ENCODE measurements around the gene SPEF1.

The SPEF1 gene

DNA sequence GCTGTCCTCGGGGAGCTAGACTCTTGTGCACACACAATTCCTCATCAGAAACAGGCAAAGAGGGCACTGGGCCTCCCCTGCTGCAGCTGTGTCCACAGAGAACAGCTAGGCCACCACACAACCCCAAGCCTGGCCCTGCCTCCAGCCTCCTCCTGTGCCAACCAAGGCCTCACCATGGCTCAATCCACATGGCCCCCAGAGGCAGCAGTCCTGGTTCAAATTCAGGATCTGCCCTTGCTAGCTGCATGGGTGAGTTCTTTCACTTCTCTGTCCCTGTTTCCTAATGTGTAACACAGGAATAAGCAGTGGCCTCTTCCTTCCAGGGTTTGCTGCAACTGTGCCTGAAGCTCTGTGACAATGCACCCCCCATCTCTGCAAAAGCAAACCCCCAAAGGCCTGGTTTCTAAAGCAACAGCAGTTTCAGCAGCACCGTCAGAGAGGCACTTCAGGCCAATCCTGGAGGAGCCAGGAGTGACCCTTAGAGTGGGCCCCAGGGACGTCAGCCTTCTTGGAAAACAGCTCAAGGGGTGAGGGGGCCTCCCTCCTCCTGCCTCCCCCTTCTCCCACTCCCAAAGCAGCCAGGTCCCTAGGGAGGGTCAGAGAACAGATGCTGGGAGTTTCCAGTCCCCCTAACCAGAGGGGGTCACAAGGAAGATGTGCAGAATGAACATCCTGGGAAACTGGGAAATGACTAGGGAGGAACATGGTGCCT, 15.9 kb downstream of the SPEF1 start:
- ATAC-seq: no peak

DNA sequence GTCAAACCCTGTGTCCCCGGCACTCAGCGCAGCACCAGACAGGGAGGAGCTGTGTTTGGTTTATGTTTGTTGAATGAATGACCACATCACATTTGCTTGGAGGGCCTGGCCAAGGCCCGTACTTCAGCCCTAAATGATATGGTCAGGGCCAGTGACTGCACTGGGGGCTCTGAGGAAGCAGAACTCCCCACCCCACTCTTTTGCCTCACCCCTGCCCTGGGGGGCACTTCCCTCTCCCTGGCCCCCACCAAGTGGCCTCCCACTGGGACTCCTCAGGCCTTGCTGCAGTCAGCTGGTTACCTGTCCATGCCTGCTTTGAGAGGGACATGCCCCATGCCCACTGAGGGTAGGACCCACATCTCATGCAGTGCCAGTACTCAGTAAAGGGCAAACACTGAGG, 16.6 kb downstream of the SPEF1 start:
- ATAC-seq: no peak

DNA sequence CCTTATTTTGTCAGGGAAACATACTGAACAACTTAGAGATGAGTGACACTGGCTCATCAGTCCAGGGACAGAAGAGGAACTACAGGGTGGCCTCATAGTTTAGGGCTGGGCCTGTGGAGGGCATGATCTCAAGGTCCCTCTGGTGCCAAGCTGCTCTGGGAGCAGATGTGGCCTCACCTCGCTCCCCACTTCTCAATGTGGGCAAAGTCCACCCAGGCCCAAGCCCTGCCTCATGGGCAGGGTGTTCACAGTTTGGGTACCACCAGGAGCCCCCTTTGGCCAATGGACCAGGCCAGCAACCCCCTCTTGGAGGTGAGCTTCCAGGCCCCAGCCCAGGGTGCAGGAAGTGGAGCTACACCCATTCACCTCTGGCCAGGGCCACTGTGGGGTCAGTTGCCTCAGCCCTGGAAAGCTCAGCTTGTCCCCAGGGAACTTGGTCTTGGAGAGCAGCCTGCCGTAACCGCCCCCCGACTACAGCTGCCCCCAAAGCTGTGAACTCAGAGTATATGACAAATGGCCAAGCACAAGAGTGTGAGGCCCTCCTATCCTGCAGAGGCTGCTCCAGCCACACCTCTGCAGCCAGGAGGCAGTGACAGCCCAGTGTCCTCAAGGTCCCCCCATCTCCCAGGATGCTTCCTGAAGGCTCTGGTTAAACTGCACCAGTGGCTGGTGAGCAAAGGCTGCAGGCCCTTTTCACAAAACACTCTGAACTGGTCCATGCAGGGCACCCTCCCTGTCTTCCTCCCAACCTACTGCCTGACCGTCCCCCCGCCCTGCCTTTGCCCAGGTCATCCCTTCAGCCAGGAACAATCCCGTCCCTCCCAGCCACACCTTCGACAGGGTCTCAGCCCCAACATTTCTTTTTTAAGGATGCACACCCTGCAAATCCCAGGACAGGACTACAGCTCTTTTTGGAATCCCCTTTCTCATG, 17.3 kb downstream of the SPEF1 start:
- ATAC-seq: no peak

DNA sequence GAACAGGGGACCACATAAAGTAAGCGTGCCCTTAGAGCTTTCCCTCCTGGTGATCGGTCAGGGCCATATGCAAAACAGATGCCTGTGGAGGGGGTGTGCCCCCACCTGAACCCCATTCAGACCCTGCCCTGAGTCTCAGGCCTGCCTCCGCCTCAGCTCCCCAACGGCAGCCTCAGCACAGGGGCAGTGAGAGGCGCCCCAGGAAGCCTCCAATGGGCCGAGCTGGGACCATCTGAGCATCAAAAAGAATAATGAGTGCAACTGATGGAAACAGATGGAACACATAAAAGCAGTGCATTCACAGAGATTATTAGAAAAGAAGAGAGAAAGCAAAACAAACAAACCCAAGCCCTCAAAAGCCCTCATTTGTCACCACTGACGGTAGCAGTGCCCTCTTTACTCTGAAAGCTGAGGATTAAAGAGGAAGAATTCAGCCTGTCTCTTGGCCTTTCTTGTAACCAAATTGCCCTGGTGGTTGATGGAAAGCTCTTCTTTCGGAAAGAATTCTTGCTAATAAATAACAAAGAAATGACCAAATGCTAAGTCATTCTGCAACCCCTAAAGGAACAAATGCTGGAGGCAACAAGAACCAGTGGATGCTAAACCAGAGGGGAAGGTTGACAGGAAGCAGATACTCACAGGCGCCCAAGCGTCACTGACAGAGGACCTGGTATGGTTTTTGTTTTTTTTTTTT, 20.4 kb downstream of the SPEF1 start:
- ATAC-seq: no peak

DNA sequence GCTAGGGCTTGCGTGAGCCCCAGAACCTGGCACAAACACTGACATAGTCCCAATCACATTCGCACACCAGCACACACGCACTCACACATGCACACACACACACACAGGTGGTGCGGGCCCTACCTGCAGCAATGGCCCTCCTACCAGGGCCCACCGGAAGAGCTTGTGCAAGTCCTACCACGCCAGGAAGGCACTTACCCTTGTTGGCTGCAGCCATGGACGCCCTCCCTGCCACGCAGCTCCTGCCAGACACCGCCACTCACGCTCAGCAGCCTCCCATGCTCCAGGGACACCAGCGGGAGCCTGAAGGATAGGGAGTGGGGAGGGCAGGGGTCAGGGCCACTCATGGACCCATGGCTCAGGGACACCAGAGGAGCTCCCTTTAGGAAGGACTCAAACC, 21.4 kb downstream of the SPEF1 start:
- ATAC-seq: no peak

DNA sequence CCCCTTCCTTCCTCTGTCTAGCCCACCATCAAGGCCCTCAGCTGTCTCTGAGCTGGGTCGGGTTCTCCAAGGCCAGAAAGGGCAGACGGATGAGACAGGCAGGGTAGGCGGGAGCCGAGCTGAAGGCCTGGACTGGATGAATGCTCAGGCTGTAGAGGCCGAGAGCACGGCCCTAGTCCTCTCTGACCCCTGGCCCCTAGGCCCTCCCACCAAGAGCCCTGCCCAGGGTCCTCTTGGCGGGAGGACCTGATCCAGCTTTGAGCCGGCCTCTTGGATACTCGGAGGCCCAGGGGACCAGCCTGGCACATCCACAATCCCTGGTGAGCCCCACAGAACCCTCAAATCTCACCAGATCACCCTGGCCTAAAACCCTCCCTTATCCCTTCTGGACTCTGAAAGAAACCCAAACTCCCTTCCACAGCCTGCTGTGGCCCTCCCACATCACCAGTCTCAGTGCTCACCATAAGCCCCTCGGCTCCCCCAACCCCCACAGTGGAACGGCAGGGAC, 21.9 kb downstream of the SPEF1 start:
- no peak for ATAC-seq

DNA sequence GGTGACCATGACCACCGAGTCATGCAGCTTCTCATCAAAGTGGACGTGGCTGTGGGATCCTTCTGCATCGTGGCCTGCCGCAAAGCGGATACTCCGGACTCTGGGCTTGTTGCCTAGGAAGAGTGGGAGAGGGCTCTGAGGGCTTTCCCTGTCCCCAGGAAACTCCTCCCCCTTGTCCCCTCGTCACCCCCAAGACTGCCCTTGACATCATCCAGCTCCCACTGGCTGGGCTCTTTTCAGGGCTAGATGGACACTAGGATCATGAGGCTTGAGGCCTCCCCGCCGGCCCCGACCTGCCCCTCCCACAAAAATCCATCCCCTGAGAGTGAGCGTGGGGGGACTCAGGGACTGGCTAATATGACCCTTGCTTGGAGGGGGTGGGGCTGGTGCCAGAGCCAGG, 22.7 kb downstream of the SPEF1 start:
- no peak for ATAC-seq

DNA sequence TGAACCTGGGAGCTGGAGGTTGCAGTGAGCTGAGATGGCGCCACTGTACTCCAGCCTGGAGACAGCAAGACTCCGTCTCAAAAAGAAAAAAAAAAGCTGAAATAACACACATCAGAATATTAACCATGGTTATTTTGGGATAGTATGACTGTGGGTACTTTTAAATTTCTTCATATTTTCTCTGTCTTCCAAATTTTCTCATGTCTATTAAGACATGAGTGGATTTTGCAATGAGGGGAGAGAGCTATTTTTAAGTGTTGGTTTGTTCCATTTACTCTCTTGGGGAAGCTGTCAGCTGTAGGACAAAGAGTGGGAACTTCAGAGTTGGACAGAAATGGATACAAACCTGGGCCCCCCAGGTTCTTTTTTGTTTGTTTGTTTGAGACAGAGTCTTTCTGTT, 24.0 kb downstream of the SPEF1 start:
- no peak for ATAC-seq

DNA sequence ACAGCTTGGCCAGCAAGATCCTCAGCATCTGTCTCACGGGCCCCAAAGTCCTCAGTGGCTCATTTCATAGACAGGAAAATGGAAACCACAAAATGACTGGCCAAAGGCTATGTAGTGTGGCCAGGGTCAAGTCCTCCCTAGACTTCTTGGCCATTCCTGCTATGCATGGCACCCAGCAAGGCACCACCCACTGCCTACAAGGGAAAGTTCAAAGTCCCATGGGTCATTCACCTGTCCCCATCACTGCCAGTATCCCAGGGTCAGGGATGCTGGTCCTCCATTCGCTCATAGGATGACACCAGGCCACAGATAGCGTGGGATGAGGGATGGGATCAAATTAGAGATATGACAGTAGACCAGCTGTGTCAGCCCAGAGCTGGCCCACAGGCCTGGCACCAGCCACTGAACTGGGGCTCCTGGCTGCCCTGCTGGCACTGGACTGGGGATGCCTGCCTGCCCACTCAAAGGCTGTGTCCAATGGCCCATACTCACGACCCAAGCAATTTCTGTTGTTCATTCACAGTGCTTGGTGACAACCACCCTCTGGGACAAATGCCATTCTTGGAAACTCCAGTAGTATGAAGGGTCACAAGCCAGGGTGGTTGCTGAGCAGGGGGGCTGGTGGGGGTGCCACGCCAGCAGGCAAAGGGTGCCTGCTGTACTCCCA, 25.3 kb downstream of the SPEF1 start:
- ATAC-seq: no peak

DNA sequence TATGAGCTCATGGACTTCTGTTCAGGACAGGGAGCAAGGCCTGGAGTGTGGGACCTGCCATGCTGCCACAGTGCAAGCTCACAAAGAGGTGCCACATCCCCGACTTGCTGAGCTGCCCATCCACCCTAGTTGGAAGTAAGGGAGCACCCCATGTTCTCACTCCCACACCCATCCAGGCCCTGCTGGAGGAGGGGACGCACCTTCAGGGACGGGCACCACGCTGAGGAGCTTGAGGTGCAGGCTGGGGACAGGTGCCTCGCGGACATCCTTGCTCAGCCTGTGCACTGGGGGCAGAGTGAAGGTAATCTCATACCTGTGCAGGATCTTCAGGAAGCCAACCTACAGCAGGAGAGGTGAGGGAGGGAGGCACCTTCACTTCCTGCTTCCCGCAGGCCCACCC, 26.0 kb downstream of the SPEF1 start:
- no peak for ATAC-seq

DNA sequence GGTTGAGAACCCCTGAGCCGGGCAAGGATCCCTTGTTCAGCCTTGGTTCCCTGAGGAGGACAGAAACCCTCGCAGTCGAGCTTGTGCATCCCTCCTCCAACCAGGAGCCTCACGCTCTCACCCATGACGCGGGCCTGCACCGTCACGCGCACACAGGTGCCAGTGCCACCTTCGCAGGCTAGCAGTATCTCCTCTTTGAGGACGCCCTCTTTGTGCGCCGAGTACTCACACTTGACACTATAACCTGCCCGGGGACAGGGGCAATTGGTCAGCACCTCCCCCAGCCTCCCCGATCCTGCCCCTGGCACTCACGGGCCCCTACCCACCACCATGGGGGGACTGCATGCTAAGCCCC, 27.0 kb downstream of the SPEF1 start:
- no peak for ATAC-seq

DNA sequence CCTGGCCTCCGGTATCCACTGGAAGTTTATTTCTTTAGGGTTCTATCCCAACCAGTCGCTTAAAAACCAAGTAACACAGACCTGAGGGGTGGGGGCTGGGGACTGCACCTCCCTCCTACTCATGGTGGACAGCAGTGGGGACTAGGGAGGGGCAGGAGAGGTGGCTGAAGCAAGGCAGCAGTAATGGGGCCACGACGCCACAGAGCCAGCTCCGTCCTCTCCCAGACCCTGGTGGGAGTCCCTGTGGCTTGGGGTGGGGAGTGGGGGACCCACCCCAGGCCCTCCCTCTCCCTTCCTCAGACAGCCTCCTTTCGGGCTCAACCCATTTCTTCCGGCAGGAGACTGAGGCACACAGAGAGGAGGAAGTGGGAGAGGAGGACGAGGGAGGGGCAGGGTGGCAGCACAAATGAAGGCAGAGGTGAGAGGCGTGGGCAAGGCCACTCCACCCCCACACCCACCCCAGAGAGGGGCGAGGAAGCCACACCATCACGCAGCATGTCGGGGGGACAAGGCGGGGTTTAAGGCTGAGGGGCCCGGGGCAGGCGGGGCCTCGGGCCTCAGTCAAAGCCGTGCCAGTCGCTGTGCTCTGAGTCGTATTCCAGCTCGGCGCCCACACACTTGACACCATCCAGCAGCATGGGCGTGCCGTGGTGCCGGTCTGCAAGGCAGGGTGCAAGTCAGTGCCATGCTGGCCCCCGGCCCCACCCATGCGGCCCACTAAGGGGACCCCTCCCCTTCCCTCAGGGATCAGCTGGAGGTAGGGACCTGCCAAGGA, 27.6 kb downstream of the SPEF1 start:
- no peak for ATAC-seq

DNA sequence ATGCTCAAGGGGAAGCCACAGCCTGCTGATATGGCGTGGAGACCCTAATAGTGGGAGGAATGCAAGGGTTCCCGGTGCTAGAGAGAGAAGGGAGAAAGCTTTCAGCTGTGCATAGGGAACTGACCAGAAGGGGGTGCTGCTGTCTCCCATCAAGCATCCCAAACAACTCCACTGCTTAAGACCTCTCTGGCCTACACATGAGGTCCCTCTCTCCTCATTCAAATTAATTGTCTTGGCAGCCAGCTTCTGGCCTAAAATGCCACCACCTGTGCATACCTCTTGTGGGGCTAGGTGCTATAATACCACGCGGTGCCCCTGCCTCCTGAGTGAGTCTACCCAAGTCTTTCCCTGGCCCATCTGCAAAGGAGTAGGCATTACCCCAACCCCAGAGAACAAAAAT, 28.1 kb downstream of the SPEF1 start:
- peak; percentile 55 to 60 for ATAC-seq

DNA sequence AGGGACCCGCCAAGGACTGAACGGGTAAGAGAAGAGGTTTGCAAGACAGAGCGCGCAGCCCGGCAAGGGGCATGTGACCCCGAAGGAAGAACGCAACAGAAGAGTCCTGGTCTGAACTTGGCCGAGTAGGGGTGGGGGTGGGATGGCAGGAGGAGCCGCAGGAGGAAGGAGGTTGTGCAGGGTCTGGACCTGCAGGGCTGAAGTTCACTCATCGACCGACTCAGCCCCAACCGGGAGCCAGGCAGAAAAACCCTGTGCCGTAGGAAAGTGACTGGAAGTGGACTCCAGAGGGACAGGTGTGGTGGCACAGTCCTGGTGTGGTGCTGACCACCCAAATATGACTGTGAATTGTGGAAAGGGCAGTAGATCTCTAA, 28.9 kb downstream of the SPEF1 start:
- ATAC-seq: no peak

DNA sequence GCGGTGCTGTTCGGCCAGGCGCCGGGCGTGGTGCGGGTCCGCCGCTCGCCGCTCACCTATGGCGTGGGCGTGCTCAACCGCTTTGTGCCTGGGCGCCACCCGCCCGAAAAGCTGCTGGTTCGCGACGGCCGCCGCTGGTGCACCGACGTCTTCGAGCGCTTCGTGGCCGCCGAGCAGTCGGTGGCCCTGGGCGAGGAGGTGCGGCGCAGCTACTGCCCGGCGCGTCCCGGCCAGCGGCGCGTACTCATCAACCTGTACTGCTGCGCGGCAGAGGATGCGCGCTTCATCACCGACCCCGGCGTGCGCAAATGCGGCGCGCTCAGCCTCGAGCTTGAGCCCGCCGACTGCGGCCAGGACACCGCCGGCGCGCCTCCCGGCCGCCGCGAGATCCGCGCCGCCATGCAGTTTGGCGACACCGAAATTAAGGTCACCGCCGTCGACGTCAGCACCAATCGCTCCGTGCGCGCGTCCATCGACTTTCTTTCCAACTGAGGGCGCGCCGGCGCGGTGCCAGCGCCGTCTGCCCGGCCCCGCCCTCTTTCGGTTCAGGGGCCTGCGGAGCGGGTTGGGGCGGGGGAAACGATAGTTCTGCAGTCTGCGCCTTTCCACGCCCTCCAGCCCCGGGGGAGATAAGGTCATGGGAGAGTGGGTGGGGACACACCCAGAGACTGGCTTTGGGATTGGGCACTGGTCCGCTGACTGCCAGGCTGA, 29.4 kb downstream of the SPEF1 start:
- peak; percentile 25 to 68 for ATAC-seq

DNA sequence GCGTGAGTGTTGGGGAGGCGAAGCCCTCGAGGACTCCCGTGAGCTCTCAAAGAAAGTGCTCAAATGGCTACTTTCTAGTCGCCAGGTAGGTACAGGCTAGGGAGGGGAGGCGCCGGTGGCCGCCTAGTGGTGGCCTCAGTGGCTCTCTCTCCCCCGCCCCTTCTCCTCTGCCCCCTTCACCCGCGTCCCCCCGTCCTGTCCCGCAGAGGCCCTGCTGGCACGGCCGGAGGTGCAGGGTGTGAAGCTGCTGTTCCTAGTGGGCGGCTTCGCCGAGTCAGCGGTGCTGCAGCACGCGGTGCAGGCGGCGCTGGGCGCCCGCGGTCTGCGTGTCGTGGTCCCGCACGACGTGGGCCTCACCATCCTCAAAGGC, 30.0 kb downstream of the SPEF1 start:
- no peak for ATAC-seq

DNA sequence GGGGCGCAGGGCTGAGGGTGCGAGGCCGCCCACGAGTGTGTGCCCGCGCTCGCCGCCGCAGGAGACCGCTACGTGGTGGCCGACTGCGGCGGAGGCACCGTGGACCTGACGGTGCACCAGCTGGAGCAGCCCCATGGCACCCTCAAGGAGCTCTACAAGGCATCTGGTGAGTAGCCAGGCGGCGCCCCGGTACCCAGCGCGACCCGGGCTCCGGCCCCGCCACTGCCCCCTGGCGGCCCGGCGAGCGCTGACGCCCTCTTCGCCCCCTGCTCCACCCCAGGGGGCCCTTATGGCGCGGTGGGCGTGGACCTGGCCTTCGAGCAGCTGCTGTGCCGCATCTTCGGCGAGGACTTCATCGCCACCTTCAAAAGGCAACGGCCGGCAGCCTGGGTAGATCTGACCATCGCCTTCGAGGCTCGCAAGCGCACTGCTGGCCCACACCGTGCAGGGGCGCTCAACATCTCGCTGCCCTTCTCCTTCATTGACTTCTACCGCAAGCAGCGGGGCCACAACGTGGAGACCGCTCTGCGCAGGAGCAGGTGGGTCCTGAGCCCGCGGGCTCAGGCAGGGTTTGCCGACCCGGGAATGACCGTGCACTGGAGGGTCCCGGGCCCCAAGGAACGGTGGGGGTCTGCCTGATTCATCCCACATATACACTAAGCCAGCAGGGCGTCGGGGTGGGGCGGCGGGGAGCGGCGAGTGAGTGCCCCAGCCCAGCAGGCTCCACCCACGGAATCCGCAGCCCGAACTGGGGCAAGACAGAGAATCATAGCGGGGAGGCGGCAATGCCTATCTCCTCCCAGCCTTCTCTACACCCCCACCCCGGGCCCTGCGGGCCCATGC, 31.3 kb downstream of the SPEF1 start:
- peak in 1 of 2 donors; percentile 28 for ATAC-seq

DNA sequence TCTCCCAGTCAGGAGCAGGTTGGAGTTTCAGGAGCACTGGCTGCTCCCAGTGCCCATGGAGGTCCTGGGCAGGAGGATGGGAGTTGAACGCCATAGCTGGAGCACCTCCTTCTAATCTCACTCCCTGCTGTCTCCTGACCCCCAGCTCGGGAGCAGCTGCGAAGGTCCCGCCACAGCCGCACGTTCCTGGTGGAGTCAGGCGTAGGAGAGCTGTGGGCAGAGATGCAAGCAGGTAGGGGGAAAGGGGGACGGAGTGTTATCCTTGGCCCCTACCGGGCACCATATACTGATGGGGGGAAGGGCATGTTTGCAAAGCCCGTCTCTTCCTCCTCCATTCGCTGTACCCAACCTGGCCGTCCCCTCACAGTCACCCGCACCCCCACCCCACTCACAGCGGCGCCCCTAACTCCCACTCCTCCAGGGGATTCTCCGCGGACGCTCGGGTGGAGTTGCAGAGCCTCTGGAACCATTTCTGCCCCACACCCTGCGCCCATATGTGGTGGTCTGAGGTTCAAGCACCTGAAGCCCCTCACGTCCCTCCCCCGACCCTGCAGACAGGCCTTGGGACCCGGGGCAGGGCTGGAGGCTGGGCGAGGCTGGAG, 32.1 kb downstream of the SPEF1 start:
- ATAC-seq: no peak

DNA sequence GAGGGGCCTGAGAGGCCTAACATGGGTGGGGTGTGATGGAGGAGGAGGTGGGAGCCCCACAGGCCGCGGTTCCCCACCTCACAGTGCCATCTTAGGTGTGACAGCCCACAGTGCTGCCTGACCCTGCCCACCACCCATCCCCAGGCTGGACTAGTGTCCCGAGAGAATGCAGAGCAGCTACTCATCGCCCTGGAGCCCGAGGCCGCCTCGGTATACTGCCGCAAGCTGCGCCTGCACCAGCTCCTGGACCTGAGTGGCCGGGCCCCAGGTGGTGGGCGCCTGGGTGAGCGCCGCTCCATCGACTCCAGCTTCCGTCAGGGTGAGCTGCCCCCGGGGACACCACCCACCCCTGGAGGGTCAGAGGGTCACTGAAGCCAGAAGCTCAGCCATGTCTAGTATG, 33.2 kb downstream of the SPEF1 start:
- ATAC-seq: no peak

DNA sequence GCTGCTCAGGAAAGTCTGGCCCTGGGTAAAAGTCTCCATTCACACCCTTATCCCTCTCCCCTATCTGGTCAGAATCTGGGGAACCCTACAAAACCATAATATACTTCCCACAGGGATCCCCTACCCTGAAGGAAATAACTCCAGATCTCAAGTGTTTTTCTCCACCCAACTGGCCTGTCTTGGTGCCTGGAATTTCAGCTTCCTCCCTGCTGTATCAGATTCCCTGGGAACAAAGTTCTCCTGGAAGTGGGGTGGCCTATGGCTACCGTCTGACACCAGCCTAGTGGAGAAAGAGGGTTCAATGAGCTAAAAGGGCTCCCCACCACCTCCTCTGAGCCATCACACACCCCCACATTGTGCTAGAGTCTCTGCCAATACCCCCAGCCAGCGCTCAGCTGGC, 33.8 kb downstream of the SPEF1 start:
- no peak for ATAC-seq

Measured in activated CD4-positive, CD25-positive, alpha-beta regulatory T cell treated with anti-CD3 and anti-CD28 coated beads, Interleukin-2, amount 50 U/mL, for 24 hours (primary cell).